Lower lobe of right lung (tissue), 2 donors: ENCODE data around the gene DPYSL3. TPM values are rescaled to one million over a fixed set of nuclear protein-coding genes. Genes with fewer than 3 reads are reported as not detected.

Source experiments
- ATAC-seq, 2 donors: fragments of 200-7000 bp; cut with Tn5 transposase; one replicate each; pipeline ENCODE4 v1.9.1; 2020 to 2022; ENCODE audit warnings: mild to moderate bottlenecking in 2 of 2, moderate library complexity in 2 of 2
- DNase-seq: peaks from one replicate; pipeline ENCODE4 v3.0.0-alpha.2; 2020
- H3K27ac ChIP-seq: fragments of 200-600 bp; one replicate; pipeline ENCODE4 v1.8.0; 2022
- H3K27me3 ChIP-seq: fragments of 200-600 bp; one replicate; pipeline ENCODE4 v1.8.0; 2022; ENCODE audit warnings: low read depth
- H3K36me3 ChIP-seq: fragments of 200-600 bp; one replicate; pipeline ENCODE4 v1.8.0; 2022; ENCODE audit warnings: mild to moderate bottlenecking
- H3K4me1 ChIP-seq: fragments of 200-600 bp; one replicate; pipeline ENCODE4 v1.8.0; 2022
- H3K4me3 ChIP-seq: fragments of 200-600 bp; one replicate; pipeline ENCODE4 v1.8.0; 2022; ENCODE audit warnings: mild to moderate bottlenecking
- H3K9me3 ChIP-seq: fragments of 200-600 bp; one replicate; pipeline ENCODE4 v1.8.0; 2022
- CTCF ChIP-seq: fragments of 200-600 bp; IDR thresholded peaks from one replicate; pipeline ENCODE4 v1.8.0; 2022; ENCODE audit warnings: antibody characterized with exemption, mild to moderate bottlenecking
- intact Hi-C: fragments of 100-400 bp; cut with DNase I; formaldehyde crosslinking; loops from one replicate; pipeline ENCODE4 v1.11.0; 2022
- total RNA-seq: library from RNA; stranded (reverse); fragmentation: NEBNext Ultra II Directional; extraction: Animal tissue kit (Norgen Biotek cat#: 25700); gene quantifications from one replicate; pipeline ENCODE4 v1.2.1, GENCODE V29; 2021
- donor health status: DM: no; HTN: yes; CAD: no; lungs with severe emphysema.

Gene DPYSL3
- total RNA-seq, 1 donor from 2014 or later: 45.7 TPM

- intact Hi-C loops: no loop called here
- no peaks in the 10 kb centered on the region for H3K4me1 ChIP-seq
- TF ChIP-seq CTCF: no peak
Measured at GRCh38 chr5:147534172-147534951, 24.5 kb upstream of the DPYSL3 start.

GRCh38 chr5:147532156-147532555, 22.3 kb upstream of the DPYSL3 start:
- intact Hi-C loops: no loop called here

More at GRCh38 chr5:147534172-147534951, 24.5 kb upstream of the DPYSL3 start:
- Histone ChIP-seq H3K36me3 (no peaks in the 10 kb centered on the region), H3K9me3 (no peaks in the 10 kb centered on the region), H3K27ac (no peak overlapping the region), H3K27me3 (no peaks in the 10 kb centered on the region), H3K4me3 (no peak overlapping the region)
- DNase-seq: no peak
- ATAC-seq: no peak

GRCh38 chr5:147530530-147531389, 20.9 kb upstream of the DPYSL3 start:
- intact Hi-C loops: no loop called here
- Histone ChIP-seq H3K9me3 (no peaks in the 10 kb centered on the region), H3K27me3 (no peaks in the 10 kb centered on the region), H3K36me3 (no peaks in the 10 kb centered on the region), H3K4me1 (no peaks in the 10 kb centered on the region), H3K4me3 (no peak overlapping the region), H3K27ac (no peak overlapping the region)
- TF ChIP-seq CTCF: no peak
- DNase-seq: no peak
- ATAC-seq: no peak

More at GRCh38 chr5:147532156-147532555, 22.3 kb upstream of the DPYSL3 start:
- no peak for TF ChIP-seq CTCF
- no peak for ATAC-seq
- H3K9me3 ChIP-seq: no peaks in the 10 kb centered on the region
- DNase-seq: no peak
- H3K36me3 ChIP-seq: no peaks in the 10 kb centered on the region
- no peaks in the 10 kb centered on the region for H3K27me3 ChIP-seq
- no peak overlapping the region for H3K27ac ChIP-seq
- no peak overlapping the region for H3K4me3 ChIP-seq
- no peaks in the 10 kb centered on the region for H3K4me1 ChIP-seq

DNA sequence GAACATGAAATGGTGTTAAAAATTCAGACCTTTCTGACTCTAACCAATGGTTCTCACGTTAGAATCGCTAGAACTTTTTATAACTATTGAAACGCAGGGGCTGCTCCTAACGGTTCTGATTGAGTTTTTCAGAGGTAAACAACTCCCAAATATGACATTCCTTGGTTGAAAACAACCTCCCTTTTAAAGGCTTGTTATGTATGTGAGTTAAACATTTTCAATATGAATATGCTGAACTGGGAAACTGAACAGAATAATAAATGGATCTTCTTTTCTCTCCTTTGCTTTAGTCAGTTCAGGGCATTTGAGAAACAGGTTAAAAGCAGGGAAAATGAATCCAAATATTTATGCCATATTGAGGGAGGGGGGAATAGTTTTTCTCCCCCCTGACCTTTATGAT, 13.2 kb upstream of the DPYSL3 start:
- H3K4me1 ChIP-seq: no peaks in the 10 kb centered on the region
- no peaks in the 10 kb centered on the region for H3K9me3 ChIP-seq
- H3K36me3 ChIP-seq: no peaks in the 10 kb centered on the region
- H3K27me3 ChIP-seq: no peaks in the 10 kb centered on the region
- no peak for DNase-seq
- no peak overlapping the region for H3K27ac ChIP-seq
- H3K4me3 ChIP-seq: no peak overlapping the region
- intact Hi-C loops: no loop called here
- no peak for ATAC-seq
- no peak for TF ChIP-seq CTCF

DNA sequence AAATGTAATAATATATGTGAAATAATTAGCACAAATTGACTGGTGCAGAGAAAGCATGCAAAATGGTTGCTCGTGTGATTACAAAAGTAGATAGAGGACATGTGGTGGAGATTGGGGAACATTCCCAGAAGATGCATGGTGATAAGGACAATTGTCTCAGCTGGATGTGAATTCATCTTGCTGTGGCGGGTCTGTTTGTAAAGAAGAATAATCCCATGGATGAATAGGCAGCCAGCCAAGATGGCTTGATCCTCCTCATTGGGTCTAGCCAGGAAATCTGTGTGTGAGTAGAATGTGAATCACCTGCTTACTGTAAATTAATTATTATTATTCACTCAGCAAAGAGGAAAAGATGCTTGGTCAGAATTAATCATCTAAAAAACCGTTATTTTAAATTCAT, 12.6 kb upstream of the DPYSL3 start:
- TF ChIP-seq CTCF: no peak
- Histone ChIP-seq H3K27me3 (no peaks in the 10 kb centered on the region), H3K9me3 (no peaks in the 10 kb centered on the region), H3K4me3 (no peak overlapping the region), H3K36me3 (no peaks in the 10 kb centered on the region), H3K27ac (no peak overlapping the region), H3K4me1 (no peaks in the 10 kb centered on the region)
- intact Hi-C loops: no loop called here
- DNase-seq (no peak), ATAC-seq (no peak)
